CD4-positive, alpha-beta T cell treated with Interleukin-2 at 100 ng/mL for 4 hours (primary cell): Measurements from ENCODE around the gene PRH2.

Source experiments
- DNase-seq: peaks from one replicate; pipeline ENCODE4 v3.0.0-alpha.2; 2020; ENCODE audit warnings: low spot score

The PRH2 gene

GRCh38 chr12:10928746-10929286, at the start of gene PRH2:
PRH2 (plus strand) TSS chr12:10929236; CDS start chr12:10929274, 38 bp downstream.
- no peak for DNase-seq

- no peak for DNase-seq
Measured at GRCh38 chr12:10884086-10884725, 44.8 kb upstream of the PRH2 start, which contains the start of gene PRH1. PRH1 (minus strand) TSS chr12:10884255; CDS start chr12:10884217, 38 bp downstream.

DNA sequence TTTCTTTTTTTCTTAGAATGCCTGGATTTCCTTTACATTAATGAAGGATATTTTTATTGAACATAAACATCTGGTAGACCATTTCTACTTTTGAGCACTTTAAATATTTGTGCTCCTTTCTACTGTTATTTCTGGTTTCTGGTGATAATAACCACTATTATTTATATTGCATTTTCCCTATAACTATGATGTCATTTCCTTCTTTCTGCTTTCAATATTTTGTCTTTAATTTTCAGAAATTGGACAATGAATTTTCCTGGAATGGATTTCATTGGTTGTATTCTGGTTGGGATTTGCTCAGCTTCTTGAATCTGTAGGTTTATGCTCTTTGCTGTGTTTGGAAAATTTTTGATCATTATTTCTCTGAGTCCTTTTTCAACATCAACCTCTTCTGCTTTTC, 39.8 kb upstream of the PRH2 start:
- DNase-seq = no peak

DNA sequence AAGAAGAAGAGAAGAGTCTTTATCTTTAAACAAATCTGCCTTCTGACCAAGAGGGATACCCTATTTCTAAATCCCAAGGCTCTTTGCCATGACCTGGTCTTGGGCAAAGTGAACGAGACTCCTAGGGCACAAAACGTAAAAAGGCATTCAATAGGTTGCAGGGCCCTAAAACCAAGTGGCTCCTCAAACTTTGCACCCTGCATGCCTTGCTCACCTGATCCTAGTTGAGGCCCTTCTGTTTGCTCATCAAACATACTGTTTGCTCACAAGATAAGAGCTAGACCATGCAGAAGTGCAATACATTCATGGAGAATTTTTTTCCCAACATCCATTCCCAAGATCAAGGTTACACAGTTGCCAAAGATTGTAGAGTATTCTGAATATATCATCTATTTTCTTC, 37.1 kb upstream of the PRH2 start:
- DNase-seq = no peak

GRCh38 chr12:10896854-10897253, 32.2 kb upstream of the PRH2 start:
- DNase-seq = no peak

GRCh38 chr12:10900530-10900929, 28.5 kb upstream of the PRH2 start:
- DNase-seq = no peak

- DNase-seq = no peak
Measured at GRCh38 chr12:10900972-10901371, 28.1 kb upstream of the PRH2 start.

- DNase-seq = no peak
Measured at GRCh38 chr12:10901427-10901826, 27.6 kb upstream of the PRH2 start.

GRCh38 chr12:10904686-10905085, 24.4 kb upstream of the PRH2 start:
- no peak for DNase-seq

- no peak for DNase-seq
Measured at GRCh38 chr12:10909462-10909861, 19.6 kb upstream of the PRH2 start, which contains the start of gene TAS2R13. TAS2R13 (minus strand) TSS chr12:10909562; CDS start chr12:10909298, 264 bp downstream.

GRCh38 chr12:10910380-10910779, 18.7 kb upstream of the PRH2 start:
- DNase-seq = no peak

- no peak for DNase-seq
Measured at GRCh38 chr12:10919809-10920208, 9.2 kb upstream of the PRH2 start.

DNA sequence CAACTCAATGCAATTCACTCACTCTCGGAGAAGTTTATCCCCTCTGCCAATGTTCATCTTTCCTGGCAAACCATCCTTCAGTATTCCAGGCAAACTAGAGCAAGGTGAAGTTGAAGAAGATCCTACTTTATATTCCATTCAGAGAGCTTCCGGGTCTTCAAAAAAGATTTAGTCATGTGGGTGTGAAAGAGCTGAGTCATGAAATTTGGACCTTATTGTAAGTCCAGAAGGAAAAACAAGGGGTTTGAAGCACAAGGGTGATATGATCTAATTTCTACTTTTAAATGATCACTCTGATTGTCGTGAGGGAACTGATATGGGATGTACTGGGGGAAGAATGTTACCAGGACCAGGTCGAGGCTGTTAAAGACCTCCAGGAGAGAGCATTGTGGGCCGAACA, 2.8 kb upstream of the PRH2 start:
- DNase-seq = no peak

DNA sequence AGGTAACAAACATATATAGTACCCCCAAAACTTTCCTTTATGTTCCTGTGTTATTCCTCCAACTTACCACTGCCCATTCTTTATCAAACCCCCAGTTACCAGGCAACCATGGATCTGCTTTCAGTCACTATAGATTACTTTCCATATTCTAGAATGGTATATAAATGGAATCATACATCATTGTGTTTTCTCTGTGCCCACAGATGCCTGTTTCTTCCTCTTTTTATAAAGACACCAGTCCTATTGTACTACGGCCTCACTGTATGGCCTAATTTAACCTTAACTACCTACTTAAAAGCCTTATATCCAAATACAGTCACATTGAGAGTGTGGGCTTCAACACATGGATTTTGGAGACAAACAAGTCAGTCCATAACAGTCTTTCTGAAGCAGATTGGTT, 7.5 kb downstream of the PRH2 start:
- DNase-seq = no peak

DNA sequence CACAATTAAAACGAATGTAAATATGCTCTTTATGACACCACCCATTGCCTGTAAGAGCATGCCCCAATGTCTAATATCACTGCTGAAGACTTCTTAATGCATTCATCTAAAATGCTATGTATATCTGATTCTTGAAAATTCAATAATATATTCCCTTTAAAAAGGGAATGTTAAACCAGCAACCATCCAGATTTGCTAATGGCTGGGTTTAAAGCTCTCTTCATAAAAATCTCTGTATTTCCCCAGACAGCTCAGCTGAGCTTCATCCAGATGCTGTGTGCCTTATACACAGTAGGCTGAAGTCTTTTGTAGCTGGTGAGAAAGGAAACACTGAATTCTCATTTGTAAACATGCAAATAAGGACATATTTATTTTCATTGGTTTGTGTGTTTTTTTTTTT, 10.1 kb downstream of the PRH2 start, which contains the start of gene TAS2R14:
Gene TAS2R14, minus strand, starts transcription at position 101 of the 400 bp plus-strand sequence. Its CDS starts 56 bp downstream, at position 45.
- no peak for DNase-seq

DNA sequence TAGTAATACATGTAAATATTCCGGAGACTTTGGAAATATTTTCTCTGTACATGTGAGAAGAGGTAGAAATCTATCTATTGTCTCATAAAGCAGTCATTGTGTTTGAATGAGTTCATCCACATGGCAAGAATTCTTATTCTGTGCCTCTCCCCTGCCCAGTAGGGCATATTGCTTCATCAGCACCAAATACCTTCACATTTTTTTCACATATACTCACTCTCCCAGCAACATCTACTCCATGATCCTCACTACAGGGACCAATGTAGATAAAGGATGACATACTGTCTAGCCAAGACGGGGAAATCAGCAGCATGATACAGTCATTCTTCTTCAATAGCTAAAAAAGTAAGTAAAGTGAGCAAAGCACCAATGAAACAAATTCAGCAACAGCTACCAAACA, 11.4 kb downstream of the PRH2 start:
- DNase-seq = no peak

DNA sequence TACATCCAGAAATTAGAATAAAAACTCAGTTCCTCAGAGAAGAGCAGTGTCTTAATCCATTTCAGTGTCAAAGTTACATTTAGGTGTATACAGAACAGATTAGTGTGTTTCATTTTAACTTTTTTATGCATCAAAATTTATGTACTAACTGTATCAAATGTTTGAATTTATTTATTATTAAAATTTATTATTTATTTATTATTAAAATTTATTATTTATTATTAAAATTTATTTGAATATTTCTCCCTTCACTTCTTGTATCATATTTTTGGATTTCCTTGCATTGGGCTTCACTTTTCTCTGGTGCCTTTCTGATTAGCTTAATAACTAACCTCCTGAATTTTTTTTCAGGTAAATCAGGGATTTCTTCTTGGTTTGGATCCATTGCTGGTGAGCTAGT, 12.3 kb downstream of the PRH2 start:
- no peak for DNase-seq

DNA sequence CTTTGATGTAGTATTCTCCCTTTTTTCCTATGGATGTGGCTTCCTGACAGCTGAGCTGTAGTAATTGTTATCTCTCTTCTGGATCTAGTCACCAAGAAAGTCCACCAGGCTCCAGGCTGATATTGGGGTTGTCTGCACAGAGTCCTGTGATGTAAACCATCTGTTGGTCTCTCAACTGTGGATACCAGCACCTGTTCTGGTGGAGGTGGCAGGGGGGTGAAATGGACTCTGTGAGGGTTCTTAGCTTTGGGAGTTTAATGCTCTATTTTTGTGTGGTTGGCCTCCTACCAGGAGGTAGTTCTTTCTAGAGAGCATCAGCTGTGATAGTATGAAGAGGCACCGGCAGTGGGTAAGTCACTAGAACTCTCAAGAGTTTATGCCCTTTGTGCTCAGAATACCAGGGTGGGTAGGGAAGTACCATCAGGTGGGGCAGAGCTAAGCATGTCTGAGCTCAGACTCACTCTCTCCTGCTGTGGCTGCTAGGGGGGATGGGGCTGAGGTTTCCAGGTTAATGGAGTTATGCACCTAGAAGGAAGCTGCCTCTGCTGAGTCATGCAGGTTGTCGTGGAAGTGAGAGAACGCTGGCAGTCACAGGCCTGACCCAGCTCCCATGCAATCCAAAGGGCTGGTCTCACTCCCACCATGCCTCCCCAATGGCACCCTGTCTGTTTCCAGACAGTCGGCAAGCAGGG, 13.0 kb downstream of the PRH2 start:
- DNase-seq = no peak

DNA sequence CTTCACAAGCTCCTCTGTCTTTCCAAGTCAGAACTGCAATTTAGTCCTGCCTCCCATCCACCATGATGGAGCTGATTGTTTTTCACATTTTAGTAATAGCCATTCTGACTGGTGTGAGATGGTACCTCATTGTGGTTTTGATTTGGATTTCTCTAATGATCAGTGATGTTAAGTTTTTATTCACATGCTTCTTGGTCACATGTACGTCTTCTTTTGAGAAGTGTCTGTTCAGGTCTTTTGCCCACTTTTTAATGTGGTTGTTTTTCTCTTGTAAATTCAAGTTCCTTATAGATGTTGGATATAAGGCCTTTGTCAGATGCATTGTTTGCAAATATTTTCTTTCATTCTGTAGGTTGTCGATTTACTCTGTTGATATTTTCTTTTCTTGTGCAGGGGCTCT, 14.1 kb downstream of the PRH2 start:
- DNase-seq = no peak

DNA sequence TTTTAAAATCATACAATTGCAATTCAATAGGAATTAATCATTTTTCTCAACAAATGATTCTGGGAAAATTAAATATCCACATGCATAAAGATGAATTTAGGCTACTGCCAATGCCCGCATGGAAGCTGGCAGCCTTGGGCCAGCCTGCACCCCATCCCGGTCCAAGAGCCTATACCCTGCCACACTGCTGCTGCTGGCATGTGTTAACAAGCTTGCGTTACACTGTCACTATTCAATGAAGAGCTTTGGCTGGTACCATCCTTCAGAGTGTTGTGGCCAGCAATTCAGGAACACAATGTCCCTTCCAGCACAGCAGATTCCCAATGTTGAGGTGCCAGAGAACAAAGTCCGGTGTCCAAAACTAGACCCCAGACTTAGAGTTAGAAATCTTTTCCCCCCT, 23.6 kb downstream of the PRH2 start:
- DNase-seq = no peak

DNA sequence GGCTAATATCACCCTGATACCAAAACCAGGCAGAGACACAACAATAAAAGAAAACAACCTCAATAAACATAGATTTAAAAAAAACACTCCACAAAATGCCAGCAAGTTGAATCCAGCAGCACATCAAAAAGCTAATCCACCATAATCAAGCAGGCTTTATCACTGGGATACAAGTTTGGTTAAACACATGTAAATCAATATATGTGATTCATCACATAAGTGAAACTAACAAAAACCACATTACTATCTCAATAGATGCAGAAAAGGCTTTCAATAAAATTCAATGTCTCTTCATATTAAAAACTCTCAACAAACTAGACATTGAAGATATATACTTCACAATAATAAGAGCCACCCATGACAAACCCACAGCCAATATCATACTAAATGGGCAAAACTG, 27.0 kb downstream of the PRH2 start:
- DNase-seq = no peak

GRCh38 chr12:10957741-10958140, 28.7 kb downstream of the PRH2 start:
- no peak for DNase-seq

- no peak for DNase-seq
Measured at GRCh38 chr12:10959804-10960203, 30.8 kb downstream of the PRH2 start.
